Kidney capillary endothelial cell (primary cell): ENCODE results near the gene ZNF101.

ENCODE experiments used
- DNase-seq: peaks from one replicate; pipeline ENCODE4 v3.0.0-alpha.2; 2018; ENCODE audit warnings: low spot score

The ZNF101 gene

DNA sequence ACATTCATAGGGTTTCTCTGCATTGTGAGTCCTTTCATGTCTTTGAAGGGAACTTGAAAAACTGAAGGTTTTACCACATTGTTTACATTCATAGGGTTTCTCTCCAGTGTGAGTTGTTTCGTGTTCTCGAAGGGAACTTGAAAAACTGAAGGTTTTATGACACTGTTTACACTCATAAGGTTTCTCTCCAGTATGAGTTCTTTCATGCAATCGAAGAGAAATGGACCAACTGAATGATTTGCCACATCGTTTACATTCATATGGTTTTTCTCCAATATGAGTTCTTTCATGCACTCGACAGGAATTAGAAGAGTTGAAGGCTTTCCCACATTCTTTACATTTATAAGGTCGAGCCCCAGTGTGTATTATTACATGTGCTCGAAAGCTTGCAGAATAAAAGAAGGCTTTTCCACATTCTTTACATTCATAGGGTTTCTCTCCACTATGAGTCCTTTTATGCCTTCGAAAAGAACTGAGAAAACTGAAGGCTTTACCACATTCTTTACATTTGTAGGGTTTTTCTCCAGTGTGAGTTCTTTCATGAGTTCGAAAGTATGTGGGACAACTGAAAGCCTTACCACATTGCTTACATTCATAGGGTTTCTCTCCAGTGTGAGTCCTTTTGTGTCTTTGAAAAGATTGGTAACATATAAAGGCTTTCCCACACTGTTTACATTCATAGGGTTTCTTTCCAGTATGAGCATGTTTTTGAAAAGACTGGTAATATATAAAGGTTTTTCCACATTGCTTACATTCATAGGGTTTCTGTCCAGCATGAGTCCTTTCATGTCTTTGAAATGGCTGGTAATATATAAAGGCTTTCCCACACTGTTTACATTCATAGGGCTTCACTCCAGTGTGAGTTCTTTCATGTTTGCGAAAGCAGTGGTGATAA, 43.5 kb downstream of the ZNF101 start:
- DNase-seq: peak; percentile 1

DNA sequence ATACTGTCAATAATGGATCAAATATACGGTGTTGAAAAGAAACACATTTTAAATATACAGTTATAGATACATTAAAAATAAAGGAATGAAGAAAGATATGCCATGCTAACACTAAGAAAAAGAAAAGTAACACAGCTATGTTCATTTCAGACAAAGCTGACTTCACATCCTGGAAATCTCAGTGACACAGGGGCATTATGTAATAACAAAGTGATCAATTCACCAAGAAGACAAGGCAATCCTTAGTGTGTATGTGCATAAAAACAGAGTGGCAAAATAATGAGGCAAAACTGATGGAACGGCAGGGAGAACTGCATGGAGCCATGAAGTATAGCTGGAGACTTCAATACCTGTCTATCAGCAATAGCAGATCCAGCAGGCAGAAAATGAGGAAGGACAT, 51.2 kb downstream of the ZNF101 start:
- no peak for DNase-seq

DNA sequence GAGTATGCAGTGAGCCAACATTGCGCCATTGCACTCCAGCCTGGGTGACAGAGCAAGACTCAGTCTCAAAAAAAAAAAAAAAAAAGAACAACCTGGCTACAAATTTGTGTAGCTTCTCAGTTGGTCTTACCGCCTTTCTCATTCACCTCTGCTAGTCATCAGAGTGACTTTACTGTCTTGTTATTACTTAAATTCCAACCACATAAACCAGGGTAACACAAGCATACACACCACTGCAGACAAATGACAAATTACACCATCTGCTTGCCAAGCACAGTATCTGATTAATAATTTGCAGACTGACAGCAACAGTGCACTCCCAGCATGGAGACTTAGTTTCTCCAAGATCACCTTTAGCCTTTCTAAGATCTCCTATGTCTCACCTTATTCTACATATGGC, 53.3 kb downstream of the ZNF101 start:
- no peak for DNase-seq

- DNase-seq: peak; percentile 90
Observed at GRCh38 chr19:19732579-19733501, 64.2 kb downstream of the ZNF101 start, which contains the start of gene ZNF14. TSS of gene ZNF14 (minus strand) at chr19:19733112. CDS start at chr19:19732958, 154 bp downstream.
